ENCODE data around the gene CDX2.

DNA sequence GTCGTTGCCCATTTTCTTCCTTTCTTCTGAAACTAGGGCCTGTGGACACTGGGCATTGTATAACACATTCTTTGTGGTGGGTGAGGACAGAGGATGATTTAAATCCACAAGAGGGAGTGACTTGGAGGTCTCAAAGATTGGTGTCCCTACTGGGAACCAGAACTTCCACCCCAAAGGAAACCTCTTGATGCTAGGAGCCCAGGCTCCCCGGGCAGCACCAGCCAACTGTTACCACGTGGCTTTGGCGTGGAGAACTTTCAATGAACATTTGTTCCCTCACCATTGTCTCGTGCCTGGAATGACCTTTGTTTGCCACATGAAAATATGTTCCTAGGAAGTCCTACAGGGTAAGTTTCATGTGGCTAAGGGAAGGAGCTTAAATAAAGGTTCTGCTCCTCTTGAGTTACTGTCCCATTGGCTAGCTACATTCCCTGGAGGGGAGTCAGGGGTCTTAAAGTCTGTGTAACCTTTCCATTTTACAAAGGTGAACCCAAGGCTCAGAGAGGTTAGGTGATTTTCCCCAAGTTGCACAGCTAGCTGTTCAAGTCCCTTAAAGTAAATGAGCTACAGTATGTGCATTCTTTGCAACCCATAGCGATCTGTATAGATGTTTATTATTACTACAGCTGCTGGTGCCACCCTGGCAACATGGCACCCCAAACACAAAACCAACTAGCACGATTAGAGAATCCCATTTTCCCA is 5.0 kb upstream of the CDX2 start:
- TF ChIP-seq POLR2A (IDR thresholded peaks at IDR 0.05; ENCODE audit: low read depth): no peak
- TF ChIP-seq, protein P1, sequence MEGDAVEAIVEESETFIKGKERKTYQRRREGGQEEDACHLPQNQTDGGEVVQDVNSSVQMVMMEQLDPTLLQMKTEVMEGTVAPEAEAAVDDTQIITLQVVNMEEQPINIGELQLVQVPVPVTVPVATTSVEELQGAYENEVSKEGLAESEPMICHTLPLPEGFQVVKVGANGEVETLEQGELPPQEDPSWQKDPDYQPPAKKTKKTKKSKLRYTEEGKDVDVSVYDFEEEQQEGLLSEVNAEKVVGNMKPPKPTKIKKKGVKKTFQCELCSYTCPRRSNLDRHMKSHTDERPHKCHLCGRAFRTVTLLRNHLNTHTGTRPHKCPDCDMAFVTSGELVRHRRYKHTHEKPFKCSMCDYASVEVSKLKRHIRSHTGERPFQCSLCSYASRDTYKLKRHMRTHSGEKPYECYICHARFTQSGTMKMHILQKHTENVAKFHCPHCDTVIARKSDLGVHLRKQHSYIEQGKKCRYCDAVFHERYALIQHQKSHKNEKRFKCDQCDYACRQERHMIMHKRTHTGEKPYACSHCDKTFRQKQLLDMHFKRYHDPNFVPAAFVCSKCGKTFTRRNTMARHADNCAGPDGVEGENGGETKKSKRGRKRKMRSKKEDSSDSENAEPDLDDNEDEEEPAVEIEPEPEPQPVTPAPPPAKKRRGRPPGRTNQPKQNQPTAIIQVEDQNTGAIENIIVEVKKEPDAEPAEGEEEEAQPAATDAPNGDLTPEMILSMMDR (IDR thresholded peaks at IDR 0.05): no peak
- no peak for TF ChIP-seq EP300 (IDR thresholded peaks at IDR 0.05)
- TF ChIP-seq POLR2AphosphoS5 (IDR thresholded peaks at IDR 0.05): no peak

Data from esophagus muscularis mucosa (tissue), 4 donors.